ENCODE measurements around the gene TBC1D14.

The TBC1D14 gene

DNA sequence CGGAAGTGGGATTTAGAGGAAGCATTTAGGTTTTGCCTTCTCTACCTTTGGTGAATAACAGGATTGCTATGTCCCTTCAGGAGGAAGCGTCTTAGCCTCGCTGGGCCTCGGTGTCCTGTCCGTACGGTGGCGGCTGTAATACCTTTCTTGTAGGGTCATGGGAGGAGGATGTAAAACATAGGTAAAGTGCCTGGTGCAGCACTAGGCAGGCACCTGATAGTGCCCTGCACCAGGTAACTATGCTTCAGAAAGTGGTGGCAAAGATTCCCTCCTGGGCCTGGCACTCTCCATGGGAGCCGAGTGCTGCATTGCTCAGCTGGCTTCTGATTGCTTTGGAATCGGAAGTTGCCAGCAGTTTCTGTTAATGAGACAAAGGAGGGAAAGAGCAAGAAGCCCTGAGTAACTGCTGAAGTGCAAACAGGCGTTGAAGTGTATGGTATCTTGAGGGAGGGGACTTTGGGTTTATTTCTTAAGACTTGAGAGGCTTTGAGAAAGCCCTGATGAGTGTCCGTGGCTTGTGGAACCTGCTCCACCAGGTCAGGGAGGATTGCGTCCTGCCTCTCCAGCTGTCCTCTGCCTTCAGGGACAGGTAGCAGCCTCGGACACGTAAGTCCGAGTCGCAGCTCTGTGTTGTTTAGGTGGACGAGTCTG lies 45.8 kb downstream of the TBC1D14 start:
- Histone ChIP-seq H3K4me1 (ENCODE audit: control insufficient read depth, insufficient read depth, low read length, poor library complexity, severe bottlenecking) (peaks cover 16% of the 10 kb centered on the region), H3K9me3 (ENCODE audit: control insufficient read depth, low read length) (no peaks in the 10 kb centered on the region), H3K36me3 (ENCODE audit: control insufficient read depth, insufficient read depth, low read length) (no peaks in the 10 kb centered on the region), H3K4me3 (ENCODE audit: extremely low read depth, insufficient read depth, low read length, poor library complexity, severe bottlenecking) (no peak overlapping the region), H3K27ac (ENCODE audit: low read depth, low read length, severe bottlenecking) (no peak overlapping the region)
- 77 to 92% methylated on average over 11 to 15 of the region's 17 CpGs for WGBS, 2 experiments (ENCODE audit: insufficient coverage in 2 of 2)

DNA sequence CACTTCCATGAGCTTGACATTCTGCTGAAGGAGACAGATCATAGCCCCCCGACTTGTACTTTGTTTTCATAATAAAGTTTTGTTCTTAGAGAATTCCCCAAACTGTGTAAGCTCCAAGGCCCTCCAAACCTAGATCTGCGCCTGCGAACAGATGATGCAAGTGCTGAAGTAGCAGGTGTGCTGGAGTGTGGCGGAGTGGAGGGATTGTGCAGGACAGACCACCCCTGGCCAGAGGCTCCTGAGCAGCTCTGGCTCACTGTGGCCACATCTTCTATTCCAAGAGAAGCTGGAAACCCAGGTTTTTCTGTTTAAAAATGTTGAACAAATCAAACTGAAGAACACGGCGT lies 46.4 kb downstream of the TBC1D14 start:
- H3K9me3 ChIP-seq (ENCODE audit: control insufficient read depth, low read length): no peaks in the 10 kb centered on the region
- peaks cover 16% of the 10 kb centered on the region for H3K4me1 ChIP-seq (ENCODE audit: control insufficient read depth, insufficient read depth, low read length, poor library complexity, severe bottlenecking)
- H3K27ac ChIP-seq (ENCODE audit: low read depth, low read length, severe bottlenecking): no peak overlapping the region
- H3K36me3 ChIP-seq (ENCODE audit: control insufficient read depth, insufficient read depth, low read length): no peaks in the 10 kb centered on the region
- no peak overlapping the region for H3K4me3 ChIP-seq (ENCODE audit: extremely low read depth, insufficient read depth, low read length, poor library complexity, severe bottlenecking)
- WGBS, 2 experiments (ENCODE audit: insufficient coverage in 2 of 2): 98 to 100% methylated on average over 3 to 5 of the region's 6 CpGs

DNA sequence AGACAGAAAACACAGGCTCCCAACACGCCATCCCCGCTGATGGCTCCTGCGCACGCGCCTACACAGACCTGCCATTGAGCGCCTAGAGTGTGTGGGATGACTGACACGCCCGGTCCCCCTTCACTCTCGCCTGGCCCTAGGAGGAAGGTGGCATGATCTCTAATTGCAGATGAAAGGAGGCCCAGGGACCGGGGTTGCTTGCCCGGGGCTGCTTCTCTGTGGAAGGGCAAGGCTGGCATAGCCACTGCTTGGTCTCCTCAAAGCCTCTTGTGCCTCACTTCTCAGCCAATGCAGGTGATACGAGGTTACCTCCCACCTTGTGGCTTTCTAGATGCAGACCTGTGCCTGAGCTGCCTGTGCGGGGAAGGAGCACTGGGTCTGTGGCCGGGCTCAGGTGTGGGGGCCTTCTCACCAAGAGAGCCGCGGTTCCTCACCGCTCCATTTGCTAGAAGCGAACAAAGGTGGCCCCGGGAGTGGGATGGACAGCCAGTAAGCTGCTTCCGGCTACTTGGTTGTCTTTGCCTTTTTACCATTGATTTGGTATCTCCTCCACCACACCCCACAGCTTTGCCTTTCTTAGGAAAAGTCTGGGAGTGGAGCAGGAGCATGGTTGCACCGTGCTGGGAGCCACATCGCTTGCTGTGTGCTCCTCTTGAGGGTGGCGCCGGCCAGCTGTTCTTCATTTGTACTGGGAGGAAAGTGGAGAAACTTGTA lies 47.0 kb downstream of the TBC1D14 start:
- no peak overlapping the region for H3K27ac ChIP-seq (ENCODE audit: low read depth, low read length, severe bottlenecking)
- WGBS, 2 experiments (ENCODE audit: insufficient coverage in 2 of 2): 96 to 97% methylated on average over 14 to 24 of the region's 24 CpGs
- H3K36me3 ChIP-seq (ENCODE audit: control insufficient read depth, insufficient read depth, low read length): no peaks in the 10 kb centered on the region
- no peaks in the 10 kb centered on the region for H3K9me3 ChIP-seq (ENCODE audit: control insufficient read depth, low read length)
- peaks cover 16% of the 10 kb centered on the region for H3K4me1 ChIP-seq (ENCODE audit: control insufficient read depth, insufficient read depth, low read length, poor library complexity, severe bottlenecking)
- H3K4me3 ChIP-seq (ENCODE audit: extremely low read depth, insufficient read depth, low read length, poor library complexity, severe bottlenecking): no peak overlapping the region

DNA sequence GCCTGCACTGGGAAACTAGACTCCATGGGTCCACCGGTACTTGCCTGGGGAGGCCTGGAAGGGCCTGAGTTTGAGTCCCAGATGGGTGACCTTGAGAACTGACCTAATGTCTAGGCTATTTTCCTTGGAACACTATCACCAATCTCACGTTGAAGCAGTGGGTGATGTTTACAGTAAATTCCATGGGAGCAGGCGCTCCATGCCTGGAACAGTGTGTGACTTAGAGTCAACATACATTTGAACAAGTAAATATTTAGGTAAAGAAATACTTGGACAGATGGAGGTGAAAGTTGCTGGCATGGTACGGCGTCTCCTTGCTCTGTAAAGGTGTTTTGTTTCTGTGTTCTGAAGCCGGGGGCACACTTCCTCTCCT lies 47.5 kb downstream of the TBC1D14 start:
- H3K27ac ChIP-seq (ENCODE audit: low read depth, low read length, severe bottlenecking): no peak overlapping the region
- no peaks in the 10 kb centered on the region for H3K36me3 ChIP-seq (ENCODE audit: control insufficient read depth, insufficient read depth, low read length)
- H3K4me1 ChIP-seq (ENCODE audit: control insufficient read depth, insufficient read depth, low read length, poor library complexity, severe bottlenecking): peaks cover 16% of the 10 kb centered on the region
- WGBS, 2 experiments (ENCODE audit: insufficient coverage in 2 of 2): 93% methylated on average over 3 to 4 of the region's 6 CpGs
- no peaks in the 10 kb centered on the region for H3K9me3 ChIP-seq (ENCODE audit: control insufficient read depth, low read length)
- H3K4me3 ChIP-seq (ENCODE audit: extremely low read depth, insufficient read depth, low read length, poor library complexity, severe bottlenecking): no peak overlapping the region

DNA sequence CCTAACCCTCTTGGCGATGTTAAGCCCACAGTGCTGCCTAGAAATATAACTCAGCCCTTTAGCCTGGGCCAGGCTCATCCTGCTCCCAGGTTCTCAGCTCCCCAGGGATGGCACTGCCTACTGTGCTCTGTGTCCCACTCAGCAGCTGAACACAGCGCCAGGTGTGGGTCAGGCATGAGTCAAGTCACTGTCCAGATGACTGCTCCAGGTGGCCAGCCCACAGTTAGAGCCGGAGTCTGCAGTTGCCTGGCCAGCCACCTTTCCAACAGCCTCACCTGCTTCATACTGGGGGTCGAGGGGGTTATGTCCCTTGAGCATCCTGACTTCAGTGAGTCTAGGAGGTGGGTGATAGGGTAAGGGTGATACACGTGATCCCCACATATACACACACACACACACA lies 48.4 kb downstream of the TBC1D14 start:
- Histone ChIP-seq H3K36me3 (ENCODE audit: control insufficient read depth, insufficient read depth, low read length) (no peaks in the 10 kb centered on the region), H3K27ac (ENCODE audit: low read depth, low read length, severe bottlenecking) (no peak overlapping the region), H3K4me3 (ENCODE audit: extremely low read depth, insufficient read depth, low read length, poor library complexity, severe bottlenecking) (no peak overlapping the region), H3K4me1 (ENCODE audit: control insufficient read depth, insufficient read depth, low read length, poor library complexity, severe bottlenecking) (peaks cover 22% of the 10 kb centered on the region), H3K9me3 (ENCODE audit: control insufficient read depth, low read length) (no peaks in the 10 kb centered on the region)
- 94 to 100% methylated on average over 2 of the region's 5 CpGs for WGBS, 2 experiments (ENCODE audit: insufficient coverage in 2 of 2)

DNA sequence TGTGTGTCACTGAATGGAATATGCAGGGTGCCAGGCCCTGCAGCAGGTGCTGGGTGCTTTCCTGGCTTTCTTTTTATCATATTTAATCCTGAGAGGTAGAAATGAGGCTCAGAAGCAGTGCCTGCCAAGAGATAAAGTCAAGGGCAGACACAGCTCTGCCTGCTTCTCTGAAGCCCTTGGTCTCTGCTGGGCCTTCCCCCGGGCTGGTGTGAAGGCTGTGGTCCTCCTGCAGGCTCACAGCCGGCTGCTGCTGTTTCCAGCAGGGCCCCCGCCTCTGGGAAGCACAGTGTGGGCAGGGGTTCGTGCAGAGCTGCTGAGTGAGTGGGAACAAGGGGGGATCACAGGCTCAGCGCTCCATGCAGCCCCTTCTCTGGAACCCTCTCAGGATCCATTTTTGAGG lies 49.6 kb downstream of the TBC1D14 start:
- H3K4me1 ChIP-seq (ENCODE audit: control insufficient read depth, insufficient read depth, low read length, poor library complexity, severe bottlenecking): peaks cover 16% of the 10 kb centered on the region

DNA sequence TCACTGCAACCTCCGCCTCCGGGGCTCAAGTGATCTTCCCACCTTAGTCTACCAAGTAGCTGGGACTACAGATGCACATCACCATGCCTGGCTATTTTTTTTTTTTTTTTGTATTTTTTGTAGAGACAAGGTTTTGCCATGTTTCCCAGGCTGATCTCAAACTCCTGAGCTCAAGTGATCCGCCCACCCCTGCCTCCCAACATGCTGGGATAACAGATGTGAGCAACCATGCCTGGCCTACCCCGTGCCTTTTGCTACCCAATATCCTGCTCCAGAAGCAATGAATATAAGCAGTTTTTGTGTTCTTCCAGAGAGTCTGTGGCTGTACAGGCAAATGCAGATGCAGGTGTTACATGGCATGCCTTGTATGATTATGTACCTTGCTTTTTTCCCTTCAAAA lies 50.5 kb downstream of the TBC1D14 start:
- Histone ChIP-seq H3K27ac (ENCODE audit: low read depth, low read length, severe bottlenecking) (no peak overlapping the region), H3K4me3 (ENCODE audit: extremely low read depth, insufficient read depth, low read length, poor library complexity, severe bottlenecking) (no peak overlapping the region), H3K36me3 (ENCODE audit: control insufficient read depth, insufficient read depth, low read length) (no peaks in the 10 kb centered on the region), H3K9me3 (ENCODE audit: control insufficient read depth, low read length) (no peaks in the 10 kb centered on the region), H3K4me1 (ENCODE audit: control insufficient read depth, insufficient read depth, low read length, poor library complexity, severe bottlenecking) (peaks cover 11% of the 10 kb centered on the region)
- 85 to 89% methylated on average over 2 of the region's 4 CpGs for WGBS, 2 experiments (ENCODE audit: insufficient coverage in 2 of 2)

More for the DNA sequence above, 49.6 kb downstream of the TBC1D14 start:
- Histone ChIP-seq H3K36me3 (ENCODE audit: control insufficient read depth, insufficient read depth, low read length) (no peaks in the 10 kb centered on the region), H3K9me3 (ENCODE audit: control insufficient read depth, low read length) (no peaks in the 10 kb centered on the region), H3K27ac (ENCODE audit: low read depth, low read length, severe bottlenecking) (no peak overlapping the region), H3K4me3 (ENCODE audit: extremely low read depth, insufficient read depth, low read length, poor library complexity, severe bottlenecking) (no peak overlapping the region)
- 81 to 83% methylated on average over 5 of the region's 5 CpGs for WGBS, 2 experiments (ENCODE audit: insufficient coverage in 2 of 2)

DNA sequence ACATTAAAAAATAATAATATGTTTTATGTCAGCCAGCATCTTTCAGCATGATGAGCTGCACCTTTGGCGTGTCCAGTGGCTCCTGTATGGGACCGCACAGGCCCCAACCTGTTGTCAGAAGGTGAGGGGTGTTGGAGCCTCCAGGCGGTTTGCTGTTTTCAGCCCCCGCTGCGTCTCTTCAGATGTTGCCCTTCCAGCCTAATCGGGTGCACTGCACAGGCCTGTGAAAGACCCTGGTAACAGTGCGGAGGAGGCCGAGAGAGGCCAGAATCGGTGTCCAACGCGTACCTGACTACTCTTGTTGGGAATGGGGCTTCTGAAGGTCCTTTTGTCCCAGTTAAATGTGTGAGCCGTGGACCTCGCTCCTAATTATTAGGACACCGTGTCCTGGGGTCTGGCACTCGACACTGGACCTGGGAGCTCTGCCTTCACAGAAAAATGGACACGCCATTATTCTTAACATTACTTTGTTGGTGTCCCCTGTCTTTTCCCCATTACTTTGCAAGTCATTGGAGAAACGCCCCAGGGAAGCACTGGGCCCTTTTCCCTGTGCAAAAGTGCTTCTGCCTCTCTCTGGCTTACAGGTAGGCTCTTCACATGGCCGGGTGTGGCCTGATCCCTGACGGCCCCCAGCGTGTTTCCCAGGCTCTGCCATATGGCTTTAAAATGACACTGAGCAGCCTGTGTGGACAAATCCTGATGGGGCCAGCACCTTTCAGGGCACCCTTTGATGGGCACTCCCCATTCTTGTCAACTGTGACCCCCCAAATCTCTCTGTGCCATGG lies 51.2 kb downstream of the TBC1D14 start:
- 90% methylated on average over 18 to 19 of the region's 20 CpGs for WGBS, 2 experiments (ENCODE audit: insufficient coverage in 2 of 2)
- H3K4me1 ChIP-seq (ENCODE audit: control insufficient read depth, insufficient read depth, low read length, poor library complexity, severe bottlenecking): peaks cover 6% of the 10 kb centered on the region
- no peaks in the 10 kb centered on the region for H3K36me3 ChIP-seq (ENCODE audit: control insufficient read depth, insufficient read depth, low read length)
- H3K9me3 ChIP-seq (ENCODE audit: control insufficient read depth, low read length): no peaks in the 10 kb centered on the region
- no peak overlapping the region for H3K4me3 ChIP-seq (ENCODE audit: extremely low read depth, insufficient read depth, low read length, poor library complexity, severe bottlenecking)
- H3K27ac ChIP-seq (ENCODE audit: low read depth, low read length, severe bottlenecking): no peak overlapping the region

DNA sequence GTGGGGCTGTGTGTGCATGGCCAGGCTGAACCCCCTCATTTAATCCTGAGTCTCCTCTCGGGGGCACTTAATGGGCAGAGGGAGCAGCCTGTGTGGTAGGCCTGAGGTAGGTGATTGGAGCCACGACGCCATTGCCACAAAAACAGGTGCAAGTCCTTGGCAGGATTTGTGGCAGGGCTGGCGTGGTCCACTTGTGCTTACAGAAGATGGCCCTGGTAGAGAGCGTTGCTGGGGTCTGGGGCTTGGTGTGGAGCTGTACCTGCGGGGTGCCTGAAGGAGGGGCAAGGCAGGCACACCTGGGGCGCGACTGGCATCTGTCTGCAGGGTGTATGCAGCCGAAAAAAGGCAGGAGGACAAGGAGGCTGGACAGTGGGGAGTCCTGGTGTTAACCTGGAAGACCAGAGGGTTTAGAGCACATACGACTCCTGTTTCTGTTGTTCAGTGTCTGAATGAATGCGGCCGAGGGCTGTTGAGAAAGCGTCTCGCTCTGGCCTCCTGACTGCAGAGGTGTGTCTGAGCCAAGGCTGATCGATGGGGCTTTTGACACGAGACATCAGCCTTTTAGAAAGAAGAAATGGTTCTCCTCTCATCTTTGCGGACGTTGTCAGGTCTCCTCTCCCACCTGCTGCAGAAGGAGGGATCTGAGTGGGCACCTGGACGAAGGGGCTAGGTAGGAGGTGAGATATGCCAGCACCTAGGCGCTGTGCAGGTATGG lies 52.0 kb downstream of the TBC1D14 start:
- Histone ChIP-seq H3K9me3 (ENCODE audit: control insufficient read depth, low read length) (no peaks in the 10 kb centered on the region), H3K4me3 (ENCODE audit: extremely low read depth, insufficient read depth, low read length, poor library complexity, severe bottlenecking) (no peak overlapping the region), H3K27ac (ENCODE audit: low read depth, low read length, severe bottlenecking) (no peak overlapping the region), H3K4me1 (ENCODE audit: control insufficient read depth, insufficient read depth, low read length, poor library complexity, severe bottlenecking) (peaks cover 6% of the 10 kb centered on the region), H3K36me3 (ENCODE audit: control insufficient read depth, insufficient read depth, low read length) (no peaks in the 10 kb centered on the region)
- WGBS, 2 experiments (ENCODE audit: insufficient coverage in 2 of 2): 92 to 93% methylated on average over 13 to 17 of the region's 20 CpGs

DNA sequence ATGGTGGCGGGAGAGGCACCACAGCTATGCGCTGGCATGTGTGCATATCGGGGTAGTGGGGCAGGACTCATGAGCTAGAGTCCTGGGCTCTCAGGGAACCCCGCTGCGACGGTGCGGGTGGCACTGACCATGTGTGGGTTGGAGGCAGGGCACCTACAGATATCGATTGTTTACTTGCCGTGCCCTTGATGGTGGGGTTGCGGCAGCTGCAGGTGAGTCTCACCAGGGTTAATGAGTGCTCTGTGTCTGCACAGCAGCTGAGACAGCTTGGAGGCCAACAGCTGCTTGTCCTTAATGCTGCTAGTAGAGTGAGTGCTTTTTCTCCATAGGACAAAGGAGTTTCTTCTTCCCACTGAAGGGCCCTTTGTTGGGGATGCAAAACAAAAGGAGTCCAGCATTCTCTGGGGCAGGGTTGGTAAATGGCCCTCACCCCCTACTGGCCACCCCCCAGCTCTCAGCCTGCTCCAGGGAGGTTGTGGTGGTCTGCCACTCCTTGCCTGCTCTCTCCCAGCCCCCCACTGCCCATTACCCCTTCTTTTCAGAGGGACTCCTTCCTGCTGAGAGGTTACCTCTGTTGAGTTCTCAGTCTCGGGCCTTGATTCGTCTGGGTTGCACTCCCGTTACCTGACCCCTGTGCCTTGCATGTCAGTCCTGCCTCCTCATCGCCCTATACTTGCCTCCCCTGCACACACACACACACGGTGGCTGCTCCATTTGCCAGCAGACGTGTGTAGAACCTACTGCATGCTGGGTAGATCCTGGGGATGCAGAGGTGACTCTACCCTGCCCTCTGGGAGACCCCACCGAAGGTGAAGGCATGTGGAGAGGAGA lies 52.8 kb downstream of the TBC1D14 start:
- no peak overlapping the region for H3K27ac ChIP-seq (ENCODE audit: low read depth, low read length, severe bottlenecking)
- H3K36me3 ChIP-seq (ENCODE audit: control insufficient read depth, insufficient read depth, low read length): no peaks in the 10 kb centered on the region
- no peak overlapping the region for H3K4me3 ChIP-seq (ENCODE audit: extremely low read depth, insufficient read depth, low read length, poor library complexity, severe bottlenecking)
- H3K9me3 ChIP-seq (ENCODE audit: control insufficient read depth, low read length): no peaks in the 10 kb centered on the region
- peaks cover 6% of the 10 kb centered on the region for H3K4me1 ChIP-seq (ENCODE audit: control insufficient read depth, insufficient read depth, low read length, poor library complexity, severe bottlenecking)
- WGBS, 2 experiments (ENCODE audit: insufficient coverage in 2 of 2): 73 to 79% methylated on average over 13 to 16 of the region's 17 CpGs
